WTC11 (cell line): ENCODE results near the gene MOCS1. TPM values are rescaled to one million over a fixed set of nuclear protein-coding genes. Genes with fewer than 3 reads are reported as not detected.

Experiments
- ATAC-seq: fragments of 200-7000 bp; cut with Tn5 transposase; 2 replicates; pipeline ENCODE4 v1.10.0; 2021; ENCODE audit warnings: mild to moderate bottlenecking, moderate library complexity
- CTCF ChIA-PET: fragments of 300-600 bp; sonication (Branson Sonifier 250); formaldehyde crosslinking; loops from one replicate; lab custom pipeline; 2021; ENCODE audit warnings: antibody characterized with exemption; lab: Charles Lee
- POLR2A ChIA-PET: fragments of 350-600 bp; sonication (Branson Sonifier 250); formaldehyde crosslinking; loops from one replicate; lab custom pipeline; 2021; ENCODE audit warnings: antibody characterized with exemption; lab: Charles Lee
- DNase-seq: peaks from one replicate; pipeline ENCODE4 v3.0.0; 2021; ENCODE audit warnings: low spot score
- H3K27ac Mint-ChIP-seq: 2 replicates; pipeline ENCODE4 v1.8.0; 2021; ENCODE audit warnings: mixed read lengths
- H3K27me3 Mint-ChIP-seq: 2 replicates; pipeline ENCODE4 v1.8.0; 2021; ENCODE audit warnings: low read depth, mild to moderate bottlenecking, moderate library complexity, mixed read lengths
- H3K36me3 Mint-ChIP-seq: 2 replicates; pipeline ENCODE4 v1.8.0; 2021; ENCODE audit warnings: mixed read lengths
- H3K4me1 Mint-ChIP-seq: 2 replicates; pipeline ENCODE4 v1.8.0; 2022; ENCODE audit warnings: mixed read lengths
- H3K4me3 Mint-ChIP-seq: 2 replicates; pipeline ENCODE4 v1.8.0; 2021; ENCODE audit warnings: mild to moderate bottlenecking, moderate library complexity, mixed read lengths
- H3K9me3 Mint-ChIP-seq: 2 replicates; pipeline ENCODE4 v1.8.0; 2021; ENCODE audit warnings: mixed read lengths
- ATF1 ChIP-seq: sonication (generic); formaldehyde crosslinking; IDR thresholded peaks from 2 replicates; pipeline ENCODE4 v1.8.1; 2023; ENCODE audit warnings: mild to moderate bottlenecking, moderate library complexity, missing genetic modification reagents
- CREM ChIP-seq: sonication (generic); formaldehyde crosslinking; IDR thresholded peaks from 2 replicates; pipeline ENCODE4 v1.8.1; 2022; ENCODE audit warnings: mild to moderate bottlenecking, missing genetic modification reagents, moderate library complexity
- CTCF ChIP-seq: fragments of 200-600 bp; IDR thresholded peaks from 2 replicates; pipeline ENCODE4 v1.8.0; 2022; ENCODE audit warnings: antibody characterized with exemption
- EMX1 ChIP-seq: fragments of 250-450 bp; sonication (Bioruptor Pico); IDR thresholded peaks from 2 replicates; pipeline ENCODE4 v1.8.0; 2021; ENCODE audit warnings: mild to moderate bottlenecking
- FOXJ3 ChIP-seq: sonication (generic); formaldehyde crosslinking; IDR thresholded peaks from 2 replicates; pipeline ENCODE4 v1.9.0; 2021; ENCODE audit warnings: missing genetic modification reagents, mild to moderate bottlenecking, borderline replicate concordance
- FOXK1 ChIP-seq: sonication (generic); formaldehyde crosslinking; IDR thresholded peaks from 2 replicates; pipeline ENCODE4 v1.8.0; 2022; ENCODE audit warnings: mild to moderate bottlenecking, moderate library complexity, missing genetic modification reagents
- FOXP1 ChIP-seq: sonication (generic); formaldehyde crosslinking; IDR thresholded peaks from 2 replicates; pipeline ENCODE4 v1.8.0; 2022; ENCODE audit warnings: missing genetic modification reagents, mild to moderate bottlenecking, moderate library complexity, borderline replicate concordance
- GABPB1 ChIP-seq: sonication (generic); formaldehyde crosslinking; IDR thresholded peaks from 2 replicates; pipeline ENCODE4 v1.8.1; 2023; ENCODE audit warnings: mild to moderate bottlenecking, missing genetic modification reagents
- KAT7 ChIP-seq: sonication (generic); formaldehyde crosslinking; IDR thresholded peaks from 2 replicates; pipeline ENCODE4 v1.8.1; 2023; ENCODE audit warnings: missing genetic modification reagents, mild to moderate bottlenecking, borderline replicate concordance
- NR1H2 ChIP-seq: sonication (generic); formaldehyde crosslinking; IDR thresholded peaks from 2 replicates; pipeline ENCODE4 v1.9.0; 2021; ENCODE audit warnings: mild to moderate bottlenecking, moderate library complexity, missing genetic modification reagents
- PREB ChIP-seq: sonication (generic); formaldehyde crosslinking; IDR thresholded peaks from 2 replicates; pipeline ENCODE4 v1.8.1; 2022; ENCODE audit warnings: mild to moderate bottlenecking, missing genetic modification reagents, moderate library complexity, borderline replicate concordance
- RORB ChIP-seq: fragments of 250-450 bp; sonication (Bioruptor Pico); IDR thresholded peaks from 2 replicates; pipeline ENCODE4 v1.9.0; 2021; ENCODE audit warnings: mild to moderate bottlenecking
- SMAD4 ChIP-seq: sonication (generic); formaldehyde crosslinking; IDR thresholded peaks from 2 replicates; pipeline ENCODE4 v1.8.0; 2022; ENCODE audit warnings: mild to moderate bottlenecking, missing genetic modification reagents
- ZNF671 ChIP-seq: fragments of 250-450 bp; sonication (Bioruptor Pico); IDR thresholded peaks from 2 replicates; pipeline ENCODE4 v1.8.0; 2021; ENCODE audit warnings: mild to moderate bottlenecking
- total RNA-seq: library from RNA; stranded (reverse); gene quantifications from 3 replicates; pipeline ENCODE4 v1.2.3, GENCODE V29; 2021
- TF ChIP-seq, protein P1 (sequence below): sonication (generic); formaldehyde crosslinking; IDR thresholded peaks from 2 replicates; pipeline ENCODE4 v1.8.0; 2022; ENCODE audit warnings: missing genetic modification reagents
- TF ChIP-seq, protein P2 (sequence below): sonication (generic); formaldehyde crosslinking; IDR thresholded peaks from 2 replicates; pipeline ENCODE4 v1.8.1; 2022; ENCODE audit warnings: low read depth, missing genetic modification reagents, borderline replicate concordance
- TF ChIP-seq, protein P3 (sequence below): fragments of 250-450 bp; sonication (Bioruptor Pico); conservative IDR thresholded peaks from 2 replicates; pipeline ENCODE4 v1.9.0; 2021; ENCODE audit warnings: mild to moderate bottlenecking

MOCS1 gene
- total RNA-seq, 1 experiment from 2014 or later, result 18.5 TPM

- DNase-seq, result no peak
- Mint-ChIP-seq H3K27ac (no peak overlapping the region; the same call in 1 of the 2 replicates), H3K36me3 (peaks cover 32% of the 10 kb centered on the region)
Observed at GRCh38 chr6:39908838-39909583, 25.3 kb downstream of the MOCS1 start.

DNA sequence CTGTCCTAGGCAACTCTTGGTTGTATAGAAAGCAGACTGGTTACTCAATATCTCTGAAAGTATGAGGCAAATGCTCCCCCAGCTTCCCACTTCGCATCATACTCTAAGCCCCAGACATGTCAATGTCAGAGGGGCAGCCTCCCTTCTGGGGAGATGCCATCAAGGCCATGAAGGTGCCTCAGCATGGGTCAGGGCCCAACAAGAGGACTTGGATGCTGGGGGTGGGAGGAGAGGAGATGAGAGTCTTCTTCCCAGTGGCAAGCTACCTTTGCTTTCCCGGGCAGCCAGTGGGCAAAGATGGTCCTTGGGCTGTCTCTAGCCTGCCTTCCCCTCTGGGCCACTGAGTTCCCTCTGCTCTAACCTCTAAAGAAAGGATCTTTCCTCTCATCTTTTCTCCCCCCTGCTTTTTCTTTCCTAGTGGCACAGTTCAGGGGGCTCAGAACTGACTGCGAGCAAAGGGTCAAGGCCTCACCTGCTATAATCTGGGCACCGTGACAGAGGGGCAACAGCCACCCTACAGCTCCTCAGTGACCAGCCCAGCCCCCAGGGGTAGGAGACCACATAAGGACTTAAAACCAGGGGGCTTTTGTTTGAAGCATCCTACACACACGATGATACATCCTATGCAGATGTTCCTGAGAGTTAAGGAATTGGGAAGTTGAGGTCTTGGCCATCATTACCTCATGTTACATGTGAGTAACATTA lies 26.2 kb downstream of the MOCS1 start:
- ChIA-PET CTCF (no interaction called here), POLR2A (no interaction called here)
- no peaks in the 10 kb centered on the region for H3K9me3 Mint-ChIP-seq

More at GRCh38 chr6:39908838-39909583, 25.3 kb downstream of the MOCS1 start:
- no peak overlapping the region for H3K4me3 Mint-ChIP-seq
- POLR2A ChIA-PET, result no interaction called here
- no peaks in the 10 kb centered on the region for H3K27me3 Mint-ChIP-seq
- CTCF ChIA-PET, result interaction anchor here (0.5 kb wide), 1 partner anchor 72 kb away, joined by 8 read pairs; no protein-coding TSS in a partner anchor
- H3K4me1 Mint-ChIP-seq, result no peaks in the 10 kb centered on the region
- TF ChIP-seq NR1H2 (CRISPR knock-in tag), result no peak
- no peak for TF ChIP-seq KAT7 (CRISPR knock-in tag)
- no peaks in the 10 kb centered on the region for H3K9me3 Mint-ChIP-seq
- ATAC-seq, result no peak

DNA sequence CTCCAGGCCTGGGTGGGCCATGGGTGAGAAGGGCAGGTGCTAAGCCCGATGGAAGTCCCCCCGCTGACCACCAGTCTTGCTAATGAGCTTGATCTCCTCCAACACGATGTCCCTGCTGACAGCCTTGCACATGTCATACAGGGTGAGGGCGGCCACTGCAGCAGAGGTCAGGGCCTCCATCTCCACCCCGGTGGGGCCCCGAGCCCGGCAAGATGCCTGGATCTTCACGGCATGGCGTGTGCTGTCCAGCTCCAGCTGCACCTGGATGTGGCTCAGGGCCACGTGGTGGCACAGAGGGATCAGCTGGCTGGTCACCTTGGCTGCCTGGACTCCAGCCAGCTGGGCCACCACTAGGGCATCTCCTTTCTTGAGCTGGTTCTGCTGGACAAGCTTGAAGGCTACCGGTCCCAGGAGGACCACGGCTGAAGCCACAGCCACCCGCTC lies 27.9 kb downstream of the MOCS1 start:
- ATAC-seq, result no peak
- ChIA-PET POLR2A (no interaction called here), CTCF (interaction anchor here (1.4 kb wide), 1 partner anchor 41 kb away, joined by 4 read pairs; no protein-coding TSS in a partner anchor)
- DNase-seq, result no peak
- no peak for TF ChIP-seq EMX1 (CRISPR knock-in tag)
- TF ChIP-seq ZNF671 (CRISPR knock-in tag), result no peak
- TF ChIP-seq SMAD4, result no peak
- TF ChIP-seq, protein P1, sequence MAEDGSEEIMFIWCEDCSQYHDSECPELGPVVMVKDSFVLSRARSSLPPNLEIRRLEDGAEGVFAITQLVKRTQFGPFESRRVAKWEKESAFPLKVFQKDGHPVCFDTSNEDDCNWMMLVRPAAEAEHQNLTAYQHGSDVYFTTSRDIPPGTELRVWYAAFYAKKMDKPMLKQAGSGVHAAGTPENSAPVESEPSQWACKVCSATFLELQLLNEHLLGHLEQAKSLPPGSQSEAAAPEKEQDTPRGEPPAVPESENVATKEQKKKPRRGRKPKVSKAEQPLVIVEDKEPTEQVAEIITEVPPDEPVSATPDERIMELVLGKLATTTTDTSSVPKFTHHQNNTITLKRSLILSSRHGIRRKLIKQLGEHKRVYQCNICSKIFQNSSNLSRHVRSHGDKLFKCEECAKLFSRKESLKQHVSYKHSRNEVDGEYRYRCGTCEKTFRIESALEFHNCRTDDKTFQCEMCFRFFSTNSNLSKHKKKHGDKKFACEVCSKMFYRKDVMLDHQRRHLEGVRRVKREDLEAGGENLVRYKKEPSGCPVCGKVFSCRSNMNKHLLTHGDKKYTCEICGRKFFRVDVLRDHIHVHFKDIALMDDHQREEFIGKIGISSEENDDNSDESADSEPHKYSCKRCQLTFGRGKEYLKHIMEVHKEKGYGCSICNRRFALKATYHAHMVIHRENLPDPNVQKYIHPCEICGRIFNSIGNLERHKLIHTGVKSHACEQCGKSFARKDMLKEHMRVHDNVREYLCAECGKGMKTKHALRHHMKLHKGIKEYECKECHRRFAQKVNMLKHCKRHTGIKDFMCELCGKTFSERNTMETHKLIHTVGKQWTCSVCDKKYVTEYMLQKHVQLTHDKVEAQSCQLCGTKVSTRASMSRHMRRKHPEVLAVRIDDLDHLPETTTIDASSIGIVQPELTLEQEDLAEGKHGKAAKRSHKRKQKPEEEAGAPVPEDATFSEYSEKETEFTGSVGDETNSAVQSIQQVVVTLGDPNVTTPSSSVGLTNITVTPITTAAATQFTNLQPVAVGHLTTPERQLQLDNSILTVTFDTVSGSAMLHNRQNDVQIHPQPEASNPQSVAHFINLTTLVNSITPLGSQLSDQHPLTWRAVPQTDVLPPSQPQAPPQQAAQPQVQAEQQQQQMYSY, result no peak
- TF ChIP-seq CTCF, result no peak
- TF ChIP-seq, protein P2, sequence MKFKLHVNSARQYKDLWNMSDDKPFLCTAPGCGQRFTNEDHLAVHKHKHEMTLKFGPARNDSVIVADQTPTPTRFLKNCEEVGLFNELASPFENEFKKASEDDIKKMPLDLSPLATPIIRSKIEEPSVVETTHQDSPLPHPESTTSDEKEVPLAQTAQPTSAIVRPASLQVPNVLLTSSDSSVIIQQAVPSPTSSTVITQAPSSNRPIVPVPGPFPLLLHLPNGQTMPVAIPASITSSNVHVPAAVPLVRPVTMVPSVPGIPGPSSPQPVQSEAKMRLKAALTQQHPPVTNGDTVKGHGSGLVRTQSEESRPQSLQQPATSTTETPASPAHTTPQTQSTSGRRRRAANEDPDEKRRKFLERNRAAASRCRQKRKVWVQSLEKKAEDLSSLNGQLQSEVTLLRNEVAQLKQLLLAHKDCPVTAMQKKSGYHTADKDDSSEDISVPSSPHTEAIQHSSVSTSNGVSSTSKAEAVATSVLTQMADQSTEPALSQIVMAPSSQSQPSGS (CRISPR knock-in tag), result no peak
- TF ChIP-seq GABPB1 (CRISPR knock-in tag), result no peak
- no peak for TF ChIP-seq FOXJ3 (CRISPR knock-in tag)
- TF ChIP-seq ATF1 (CRISPR knock-in tag), result no peak
- H3K36me3 Mint-ChIP-seq, result peaks cover 26% of the 10 kb centered on the region
- H3K27ac Mint-ChIP-seq, result no peak overlapping the region
- no peaks in the 10 kb centered on the region for H3K4me1 Mint-ChIP-seq
- no peaks in the 10 kb centered on the region; the same call in 1 of the 2 replicates for H3K27me3 Mint-ChIP-seq
- no peaks in the 10 kb centered on the region for H3K9me3 Mint-ChIP-seq
- no peak overlapping the region for H3K4me3 Mint-ChIP-seq

More for the DNA sequence above, 26.2 kb downstream of the MOCS1 start:
- Mint-ChIP-seq H3K27ac (no peak overlapping the region; the same call in 1 of the 2 replicates), H3K36me3 (peaks cover 32% of the 10 kb centered on the region), H3K4me3 (no peak overlapping the region)
- TF ChIP-seq GABPB1 (CRISPR knock-in tag) (no peak), PREB (CRISPR knock-in tag) (no peak), FOXK1 (CRISPR knock-in tag) (no peak), ZNF671 (CRISPR knock-in tag) (no peak), CREM (CRISPR knock-in tag) (no peak), FOXP1 (CRISPR knock-in tag) (no peak), RORB (no peak)
- TF ChIP-seq, protein P3, sequence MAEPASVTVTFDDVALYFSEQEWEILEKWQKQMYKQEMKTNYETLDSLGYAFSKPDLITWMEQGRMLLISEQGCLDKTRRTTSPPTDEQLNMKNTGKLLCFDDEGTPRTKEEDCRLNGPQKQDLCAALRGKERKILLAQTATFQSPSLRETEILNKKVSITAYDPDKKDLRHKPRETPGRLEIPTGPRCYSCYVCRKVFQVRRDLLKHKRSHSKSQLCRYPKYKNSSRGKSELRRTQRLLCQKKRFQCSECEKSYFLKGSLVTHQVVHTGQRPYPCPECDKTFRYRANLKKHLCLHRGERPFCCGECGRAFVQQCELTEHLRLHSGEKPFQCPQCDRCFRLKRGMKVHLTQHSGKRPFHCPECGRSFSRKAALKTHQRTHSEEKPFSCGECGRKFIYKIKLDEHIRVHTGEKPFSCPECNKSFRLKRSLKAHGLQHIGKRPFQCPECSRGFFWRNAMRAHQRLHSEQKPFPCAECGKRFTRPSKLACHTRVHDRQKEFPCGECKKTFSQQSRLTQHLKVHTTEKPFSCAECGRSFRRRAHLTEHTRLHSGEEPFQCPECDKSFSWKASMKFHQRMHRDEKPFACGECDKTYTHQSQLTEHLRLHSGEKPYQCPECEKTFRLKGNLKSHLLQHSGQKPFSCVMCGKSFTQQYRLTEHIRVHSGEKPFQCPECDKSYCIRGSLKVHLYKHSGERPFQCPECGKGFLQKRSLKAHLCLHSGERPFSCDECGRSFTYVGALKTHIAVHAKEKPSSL, result no peak
- TF ChIP-seq, all 79 proteins: peak for 0
- DNase-seq (no peak), ATAC-seq (no peak)
- H3K27me3 Mint-ChIP-seq, result no peaks in the 10 kb centered on the region
- no peaks in the 10 kb centered on the region for H3K4me1 Mint-ChIP-seq
